Loucy (cell line): Measurements from ENCODE around the gene SERINC3.

Experiments
- H2AFZ ChIP-seq: fragments of 200-600 bp; sonication (generic); 2 replicates; pipeline ENCODE4 v1.6.0; 2016; ENCODE audit warnings: antibody characterized with exemption, mild to moderate bottlenecking, low read length, moderate library complexity
- H3F3A ChIP-seq: fragments of 200-600 bp; 2 replicates; pipeline ENCODE4 v1.6.0; 2016; ENCODE audit warnings: antibody characterized with exemption, low read depth, mild to moderate bottlenecking
- H3K27me3 ChIP-seq: fragments of 200-600 bp; sonication (generic); 2 replicates; pipeline ENCODE4 v1.6.1; 2014; ENCODE audit warnings: low read length, mild to moderate bottlenecking; ENCODE audit not compliant: insufficient read depth, poor library complexity, severe bottlenecking
- H3K36me3 ChIP-seq: fragments of 200-600 bp; sonication (generic); 2 replicates; pipeline ENCODE4 v1.6.1; 2016; ENCODE audit warnings: low read length; ENCODE audit not compliant: insufficient read depth
- H3K4me1 ChIP-seq: fragments of 200-600 bp; sonication (generic); 2 replicates; pipeline ENCODE4 v1.5.1; 2014; ENCODE audit warnings: low read length, mild to moderate bottlenecking; ENCODE audit not compliant: insufficient read depth, poor library complexity, severe bottlenecking
- H3K4me2 ChIP-seq: fragments of 200-600 bp; sonication (generic); 2 replicates; pipeline ENCODE4 v1.6.0; 2014; ENCODE audit warnings: antibody characterized with exemption, low read length, low read depth, mild to moderate bottlenecking; ENCODE audit not compliant: poor library complexity, severe bottlenecking
- H3K4me3 ChIP-seq: fragments of 200-600 bp; sonication (generic); 2 replicates; pipeline ENCODE4 v1.5.1; 2014; ENCODE audit warnings: low read length, mild to moderate bottlenecking, mixed read lengths; ENCODE audit not compliant: poor library complexity, severe bottlenecking
- H3K79me2 ChIP-seq: fragments of 200-600 bp; sonication (generic); 2 replicates; pipeline ENCODE4 v1.6.1; 2014; ENCODE audit warnings: low read length; ENCODE audit not compliant: insufficient read depth
- H3K9ac ChIP-seq: fragments of 200-600 bp; sonication (generic); 2 replicates; pipeline ENCODE4 v1.6.0; 2014; ENCODE audit warnings: mild to moderate bottlenecking, low read depth, low read length, moderate library complexity; ENCODE audit not compliant: poor library complexity, severe bottlenecking
- H3K9me2 ChIP-seq: fragments of 200-600 bp; sonication (generic); replicated peaks from 2 replicates; pipeline ENCODE4 v1.6.1; 2016; ENCODE audit warnings: low read depth, low read length, mixed read lengths
- H3K9me3 ChIP-seq: fragments of 200-600 bp; sonication (generic); 2 replicates; pipeline ENCODE4 v1.6.1; 2014; ENCODE audit warnings: mild to moderate bottlenecking, antibody characterized with exemption, low read length, low read depth; ENCODE audit not compliant: insufficient read depth
- H4K20me1 ChIP-seq: fragments of 200-600 bp; sonication (generic); 2 replicates; pipeline ENCODE4 v1.6.0; 2014; ENCODE audit warnings: antibody characterized with exemption, low read length, mild to moderate bottlenecking; ENCODE audit not compliant: insufficient read depth, poor library complexity, severe bottlenecking
- EZH2phosphoT487 ChIP-seq: fragments of 200-600 bp; IDR thresholded peaks from 2 replicates; pipeline ENCODE4 v1.6.1; 2018; ENCODE audit warnings: antibody characterized with exemption, mild to moderate bottlenecking, moderate library complexity, borderline replicate concordance
- TF ChIP-seq, protein P1 (sequence below): fragments of 200-600 bp; sonication (generic); conservative IDR thresholded peaks from 2 replicates; pipeline ENCODE4 v1.5.1; 2014; ENCODE audit warnings: mild to moderate bottlenecking, antibody characterized with exemption, low read length

The SERINC3 gene

DNA sequence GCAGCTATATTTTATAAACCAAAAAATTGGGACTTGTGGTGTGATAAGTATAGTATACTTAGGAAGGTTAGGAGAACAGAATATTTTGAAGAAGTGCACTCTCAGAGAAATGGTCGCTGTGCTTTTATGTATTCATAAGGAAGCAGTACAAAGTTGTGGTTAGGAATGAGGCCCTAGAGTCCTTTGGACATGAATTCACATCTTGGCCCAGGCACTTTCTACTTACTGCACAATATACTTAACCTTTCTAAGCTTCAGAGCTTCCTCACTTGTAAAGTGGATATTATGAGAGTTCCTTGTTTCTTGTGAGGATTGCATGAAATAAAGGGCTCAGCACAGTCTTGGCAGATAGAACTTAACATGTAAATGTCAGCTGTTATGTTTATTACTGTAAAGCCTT, 21.0 kb upstream of the SERINC3 start:
- Histone ChIP-seq H3K36me3 (no peaks in the 10 kb centered on the region), H3K27me3 (no peaks in the 10 kb centered on the region), H3K79me2 (peaks cover 17% of the 10 kb centered on the region; the same call in 1 of the 2 replicates), H3K9ac (peak overlapping the region; percentile 28), H3K4me3 (no peak overlapping the region), H2AFZ (no peak overlapping the region; the same call in 1 of the 2 replicates), H3K9me3 (no peaks in the 10 kb centered on the region), H3K4me1 (peaks cover 27% of the 10 kb centered on the region), H3K9me2 (no peaks in the 10 kb centered on the region), H4K20me1 (no peaks in the 10 kb centered on the region), H3K4me2 (peak overlapping the region; percentile 52), H3F3A (no peaks in the 10 kb centered on the region; the same call in 1 of the 2 replicates)
- TF ChIP-seq, protein P1, sequence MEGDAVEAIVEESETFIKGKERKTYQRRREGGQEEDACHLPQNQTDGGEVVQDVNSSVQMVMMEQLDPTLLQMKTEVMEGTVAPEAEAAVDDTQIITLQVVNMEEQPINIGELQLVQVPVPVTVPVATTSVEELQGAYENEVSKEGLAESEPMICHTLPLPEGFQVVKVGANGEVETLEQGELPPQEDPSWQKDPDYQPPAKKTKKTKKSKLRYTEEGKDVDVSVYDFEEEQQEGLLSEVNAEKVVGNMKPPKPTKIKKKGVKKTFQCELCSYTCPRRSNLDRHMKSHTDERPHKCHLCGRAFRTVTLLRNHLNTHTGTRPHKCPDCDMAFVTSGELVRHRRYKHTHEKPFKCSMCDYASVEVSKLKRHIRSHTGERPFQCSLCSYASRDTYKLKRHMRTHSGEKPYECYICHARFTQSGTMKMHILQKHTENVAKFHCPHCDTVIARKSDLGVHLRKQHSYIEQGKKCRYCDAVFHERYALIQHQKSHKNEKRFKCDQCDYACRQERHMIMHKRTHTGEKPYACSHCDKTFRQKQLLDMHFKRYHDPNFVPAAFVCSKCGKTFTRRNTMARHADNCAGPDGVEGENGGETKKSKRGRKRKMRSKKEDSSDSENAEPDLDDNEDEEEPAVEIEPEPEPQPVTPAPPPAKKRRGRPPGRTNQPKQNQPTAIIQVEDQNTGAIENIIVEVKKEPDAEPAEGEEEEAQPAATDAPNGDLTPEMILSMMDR = no peak

DNA sequence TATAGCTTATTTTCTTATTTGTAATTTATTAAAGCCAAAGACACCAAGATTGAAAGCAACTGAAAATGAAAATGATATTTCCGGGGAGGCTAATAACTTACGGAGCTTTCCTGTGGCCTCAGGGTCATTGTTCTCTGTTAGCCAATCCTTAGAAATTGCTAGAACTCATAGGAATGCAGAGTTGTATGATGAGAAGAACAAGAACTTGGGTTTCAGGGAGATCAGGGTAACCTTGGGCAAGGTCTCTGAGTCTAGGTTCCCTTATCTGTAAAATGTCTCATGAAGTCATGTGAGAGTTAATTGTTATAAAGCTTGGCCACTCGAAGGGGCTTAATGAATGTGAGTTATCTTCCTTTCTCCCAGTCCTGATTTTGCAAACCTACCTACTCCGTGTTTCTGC, 20.1 kb upstream of the SERINC3 start:
- Histone ChIP-seq H3F3A (no peaks in the 10 kb centered on the region; the same call in 1 of the 2 replicates), H3K27me3 (no peaks in the 10 kb centered on the region), H4K20me1 (no peaks in the 10 kb centered on the region), H3K4me3 (no peak overlapping the region), H3K79me2 (peaks cover 13% of the 10 kb centered on the region; the same call in 1 of the 2 replicates), H3K9me3 (no peaks in the 10 kb centered on the region), H3K4me1 (peaks cover 27% of the 10 kb centered on the region), H3K36me3 (no peaks in the 10 kb centered on the region), H2AFZ (no peak overlapping the region), H3K4me2 (no peak overlapping the region), H3K9me2 (no peaks in the 10 kb centered on the region), H3K9ac (no peak overlapping the region)
- no peak for TF ChIP-seq EZH2phosphoT487
- TF ChIP-seq, protein P1 = no peak

DNA sequence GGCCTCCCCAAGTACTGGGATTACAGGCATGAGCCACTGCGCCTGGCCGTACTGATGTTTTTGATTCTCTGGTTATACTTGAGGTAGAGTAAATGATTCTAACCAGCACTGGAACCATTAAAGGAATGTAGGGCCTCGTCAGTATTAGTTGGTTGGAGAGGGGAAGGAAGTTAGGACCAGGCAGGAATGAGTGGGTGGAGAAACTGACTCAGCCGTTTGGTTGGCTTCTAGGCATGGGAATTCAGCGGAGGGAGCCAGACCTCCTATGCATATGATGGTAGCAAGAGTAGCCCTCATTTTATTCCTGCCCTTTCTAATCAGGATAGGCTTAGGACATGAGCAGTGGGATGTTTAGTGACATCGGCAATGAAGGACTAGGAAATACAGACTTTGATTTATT, 19.0 kb upstream of the SERINC3 start:
- H3K79me2 ChIP-seq = peaks cover 12% of the 10 kb centered on the region; the same call in 1 of the 2 replicates
- H3K9me3 ChIP-seq = no peaks in the 10 kb centered on the region
- peaks cover 34% of the 10 kb centered on the region for H3K4me1 ChIP-seq
- H3K27me3 ChIP-seq = no peaks in the 10 kb centered on the region
- no peak overlapping the region for H3K4me3 ChIP-seq
- H3K9me2 ChIP-seq = no peaks in the 10 kb centered on the region
- TF ChIP-seq, protein P1 = no peak
- no peak for TF ChIP-seq EZH2phosphoT487
- H3K4me2 ChIP-seq = no peak overlapping the region
- H3K9ac ChIP-seq = no peak overlapping the region
- no peaks in the 10 kb centered on the region; the same call in 1 of the 2 replicates for H3F3A ChIP-seq
- no peak overlapping the region for H2AFZ ChIP-seq
- no peaks in the 10 kb centered on the region for H3K36me3 ChIP-seq
- no peaks in the 10 kb centered on the region for H4K20me1 ChIP-seq
